DMS114 treated with DMSO at 0.1 percent for 48 hours (cell line): ENCODE measurements around the gene CYGB.

Source experiments
- DNase-seq: peaks from one replicate; lab custom pipeline; 2025; ENCODE audit not compliant: unreplicated experiment; lab: John Stamatoyannopoulos, UW

The CYGB gene

GRCh38 chr17:76550712-76551615 is 13.5 kb upstream of the CYGB start:
- no peak for DNase-seq

GRCh38 chr17:76549539-76549938 is 12.0 kb upstream of the CYGB start:
- DNase-seq = no peak

DNA sequence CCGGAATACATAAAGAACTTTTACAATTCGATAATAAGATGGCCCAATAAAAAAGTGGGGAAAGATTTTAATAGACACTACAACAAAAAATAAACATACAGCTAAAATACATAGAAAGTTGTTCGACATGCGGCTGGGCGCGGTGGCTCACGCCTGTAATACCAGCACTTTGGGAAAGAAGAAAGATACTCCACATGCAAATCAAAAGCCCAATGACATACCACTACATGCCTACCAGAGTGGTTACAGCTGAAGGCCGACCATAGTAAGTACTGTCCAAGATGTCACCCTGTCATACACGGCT is 11.7 kb upstream of the CYGB start:
- DNase-seq = no peak

GRCh38 chr17:76548378-76549214 is 11.1 kb upstream of the CYGB start:
- DNase-seq = no peak

- no peak for DNase-seq
These were observed 10.2 kb upstream of the CYGB start for GRCh38 chr17:76547642-76548202.

- peak; percentile 28 for DNase-seq
These were observed 9.7 kb upstream of the CYGB start for GRCh38 chr17:76547183-76547641.

DNA sequence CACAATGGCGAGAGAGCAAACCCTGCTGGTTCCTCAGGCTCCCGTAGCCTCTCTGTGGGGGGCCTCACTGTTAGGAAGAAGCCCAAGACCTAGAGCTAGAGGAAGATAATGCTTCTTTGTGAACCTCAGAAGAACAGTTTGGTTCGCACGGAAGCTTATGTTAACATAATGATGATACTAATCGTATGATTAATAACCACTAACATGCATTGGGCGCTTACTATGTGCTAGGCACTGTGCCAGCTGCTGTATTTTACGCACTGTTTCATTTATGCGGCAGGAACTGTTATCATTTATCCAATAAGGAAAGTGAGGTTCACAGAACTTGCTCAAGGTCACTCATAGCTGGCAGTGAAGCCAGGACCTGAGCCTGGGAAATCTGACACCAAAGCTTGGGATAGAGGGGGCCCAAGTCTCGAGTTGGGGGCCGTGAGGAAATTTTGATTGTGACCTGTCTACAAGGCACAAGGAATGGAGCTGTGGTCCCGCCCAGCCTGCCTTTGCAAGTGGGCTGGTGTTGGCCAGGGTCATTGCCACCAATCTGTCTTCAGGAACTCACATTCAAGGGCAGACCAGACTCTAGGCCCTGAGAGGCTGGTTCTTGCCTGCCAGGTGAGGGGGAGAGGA is 9.2 kb upstream of the CYGB start:
- no peak for DNase-seq

GRCh38 chr17:76545918-76546555 is 8.5 kb upstream of the CYGB start:
- DNase-seq = no peak

- no peak for DNase-seq
These were observed 7.2 kb upstream of the CYGB start for GRCh38 chr17:76544546-76545365.

DNA sequence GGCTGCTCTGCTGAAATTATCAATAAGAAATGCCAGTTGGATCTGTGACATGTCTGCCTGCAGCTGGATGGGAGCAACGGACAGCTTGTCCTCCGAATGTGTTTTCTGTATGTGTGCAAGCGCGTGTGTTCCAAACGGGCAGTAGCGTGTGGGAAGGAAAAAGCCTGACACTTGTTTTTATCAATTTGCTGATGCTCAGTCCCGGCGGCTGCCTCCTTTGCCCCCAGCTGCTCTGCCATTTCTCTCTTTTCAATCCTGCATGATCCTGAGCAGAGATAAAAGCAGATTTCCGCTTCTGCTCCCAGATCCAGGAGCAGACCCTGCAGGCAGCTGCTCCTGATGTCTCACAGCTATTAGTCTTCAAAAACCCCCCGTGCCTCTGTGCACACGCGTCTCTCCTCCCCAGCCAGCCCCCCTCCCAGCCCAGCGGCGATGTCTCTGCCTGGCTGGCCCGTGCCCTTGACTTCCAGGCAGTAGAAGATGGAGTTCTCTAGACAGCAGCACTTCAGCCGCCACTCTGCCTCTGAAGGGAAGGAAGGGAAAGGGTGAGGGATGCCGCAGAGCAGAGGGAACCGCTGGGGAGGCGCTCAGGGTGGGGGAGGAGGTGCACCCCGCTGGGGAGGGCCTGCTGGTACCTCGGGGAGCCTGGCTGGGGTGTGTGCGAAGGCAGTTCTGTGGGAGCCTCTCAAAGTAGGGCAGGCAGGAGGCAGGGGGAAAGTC is 6.5 kb upstream of the CYGB start:
- DNase-seq = no peak

- no peak for DNase-seq
These were observed 5.9 kb upstream of the CYGB start for GRCh38 chr17:76543482-76543825.

- no peak for DNase-seq
These were observed 5.5 kb upstream of the CYGB start for GRCh38 chr17:76542984-76543383.

DNA sequence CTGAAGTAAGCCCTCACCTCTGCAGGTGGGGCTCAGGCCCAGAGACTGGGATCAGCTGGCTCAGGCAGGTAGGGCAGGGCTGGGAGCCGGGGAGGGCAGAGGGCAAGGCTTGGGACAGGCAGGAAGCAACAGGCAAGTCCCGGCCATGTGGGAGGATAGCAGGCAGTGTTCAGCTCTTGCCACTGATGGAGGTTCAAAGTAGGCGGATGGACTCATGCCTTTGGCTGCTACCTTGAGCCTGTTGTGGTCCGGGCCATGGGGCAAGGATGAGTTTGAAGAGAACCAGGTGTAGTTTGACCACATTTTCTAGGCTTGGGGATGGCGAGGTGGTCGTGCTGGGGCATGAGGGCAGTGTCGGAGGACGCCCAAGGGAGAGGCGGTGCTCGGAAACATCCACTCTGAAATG is 5.1 kb upstream of the CYGB start:
- no peak for DNase-seq

GRCh38 chr17:76541739-76542454 is 4.4 kb upstream of the CYGB start:
- DNase-seq = no peak

DNA sequence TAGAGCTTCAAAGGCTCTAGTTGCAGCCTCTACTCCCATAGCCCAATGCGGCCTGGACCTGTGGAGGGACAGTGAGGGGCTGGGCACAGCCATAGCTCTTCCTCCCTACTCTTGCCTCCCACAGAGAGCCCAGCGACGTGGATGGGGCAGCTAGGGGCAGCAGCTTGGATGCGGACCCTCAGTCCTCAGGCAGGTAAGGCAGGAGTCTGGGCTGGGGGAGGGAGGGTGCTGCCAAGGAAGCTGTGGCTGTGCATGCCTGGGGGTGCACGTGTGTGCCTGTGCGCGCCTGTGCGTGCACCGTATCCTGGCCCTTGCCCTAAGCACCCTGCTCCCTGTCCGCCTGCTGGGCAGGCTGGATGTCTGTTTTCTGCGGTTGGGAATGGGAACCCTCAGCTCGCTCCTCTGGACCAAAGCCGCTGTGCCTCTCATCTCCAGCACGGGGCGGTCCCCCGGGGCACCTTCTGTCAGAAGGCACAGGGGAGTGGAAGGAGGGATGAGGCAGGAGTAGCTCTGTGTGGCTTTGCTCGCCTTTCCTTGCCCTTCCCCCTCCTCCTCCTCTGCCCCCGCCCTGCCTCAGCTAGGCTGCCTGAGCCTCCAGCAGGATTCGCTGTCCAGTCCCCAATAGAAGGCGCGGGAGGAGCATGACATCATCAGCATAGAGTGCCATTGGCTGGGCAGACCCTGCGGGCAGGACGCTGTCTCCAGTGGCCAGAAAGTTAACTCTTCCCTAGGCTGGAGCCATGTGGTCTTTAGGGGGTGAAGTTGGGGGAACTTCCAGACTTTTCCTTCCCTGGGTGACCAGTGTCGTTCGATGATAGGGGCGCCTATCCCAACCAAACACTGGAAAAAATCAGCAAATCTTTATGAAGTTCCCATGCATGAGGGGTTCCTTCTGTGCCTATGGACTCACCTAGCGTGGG is 3.1 kb upstream of the CYGB start:
- peak; percentile 36 for DNase-seq

- DNase-seq = no peak
These were observed 2.2 kb upstream of the CYGB start, which contains the start of gene PRCD for GRCh38 chr17:76539631-76540271. Gene PRCD (plus strand): TSS chr17:76540044. CDS start chr17:76540142, 98 bp downstream.

DNA sequence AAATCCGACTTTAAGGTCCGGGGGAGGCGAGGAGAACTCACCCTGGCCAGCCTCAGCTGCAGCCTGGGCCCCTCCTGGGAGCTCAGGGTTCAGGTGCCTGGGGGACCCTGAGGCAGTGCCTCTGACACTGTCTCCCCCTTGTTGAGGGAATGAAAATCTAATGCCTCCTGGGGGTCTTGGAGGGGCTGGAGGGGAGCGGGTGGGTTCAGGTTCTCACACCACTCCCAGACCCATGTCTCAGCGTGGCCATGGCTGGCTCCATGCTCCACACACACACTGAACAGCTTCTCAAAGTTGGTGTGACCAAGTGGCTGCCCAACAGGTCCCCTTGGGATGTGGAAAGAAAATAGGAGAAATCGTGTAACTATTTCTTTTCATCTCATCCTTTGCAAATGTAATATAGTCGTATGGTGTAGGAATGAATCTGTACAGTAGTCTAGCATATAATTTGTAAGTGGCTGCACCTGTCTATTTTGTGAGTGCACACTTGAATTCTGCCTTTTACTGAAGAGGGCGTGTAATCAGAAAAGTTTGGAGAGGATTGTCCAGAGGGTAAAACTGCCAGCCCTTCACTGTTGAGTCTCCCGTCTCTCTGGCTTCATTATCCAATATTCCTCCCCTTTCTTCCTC is 1.5 kb upstream of the CYGB start:
- no peak for DNase-seq
